Measurements from ENCODE around the gene KLHDC4. TPM values are rescaled to one million over a fixed set of nuclear protein-coding genes. Genes with fewer than 3 reads are reported as not detected.

Gene KLHDC4
- total and polyA plus RNA-seq, 9 of the 15 experiments (the other 6 are each of a cell fraction or from before 2014, with no cell fraction given), result 1.3 to 68.1 (median 32.8) TPM

- TF ChIP-seq RBBP5 (IDR thresholded peaks at IDR 0.05; ENCODE audit: borderline replicate concordance, insufficient read depth, low read length, poor library complexity, severe bottlenecking) (peak; percentile 4), POLR3G (IDR thresholded peaks at IDR 0.05; ENCODE audit: extremely low read depth, insufficient read length, insufficient replicate concordance) (no peak), HSF4 (CRISPR knock-in tag; IDR thresholded peaks at IDR 0.05; ENCODE audit: borderline replicate concordance) (no peak), JUN (IDR thresholded peaks at IDR 0.05; ENCODE audit: borderline replicate concordance, low read depth, low read length) (0 out of 2 replicates have a peak, but pooled peaks have one; percentile 9), JUN (CRISPR knock-in tag; IDR thresholded peaks at IDR 0.05; ENCODE audit: borderline replicate concordance) (no peak; the same call in 1 of the 2 replicates), HDAC1 (IDR thresholded peaks at IDR 0.05) (peak in 1 of 2 experiments; percentile 94; a peak in 2 of 4 replicates), TFAP4 (CRISPR knock-in tag; IDR thresholded peaks at IDR 0.05; ENCODE audit: borderline replicate concordance) (peak; percentile 89; the same call in 1 of the 2 replicates), ZNF165 (CRISPR knock-in tag; IDR thresholded peaks at IDR 0.05; ENCODE audit: borderline replicate concordance) (no peak), CHD4 (IDR thresholded peaks at IDR 0.05; ENCODE audit: insufficient read depth, insufficient replicate concordance, low read depth, low read length, poor library complexity, severe bottlenecking) (no peak), TCF3 (CRISPR knock-in tag; IDR thresholded peaks at IDR 0.05) (peak; percentile 96), ZNF232 (CRISPR knock-in tag; IDR thresholded peaks at IDR 0.05) (no peak), FIP1L1 (IDR thresholded peaks at IDR 0.05; ENCODE audit: low read depth, low read length, poor library complexity, severe bottlenecking) (no peak), ZNF41 (CRISPR knock-in tag; conservative IDR thresholded peaks at IDR 0.05) (no peak), MAX (CRISPR knock-in tag; IDR thresholded peaks at IDR 0.05) (peak; percentile 95), FOS (IDR thresholded peaks at IDR 0.05; ENCODE audit: extremely low read depth, insufficient read length) (no peak), SIX5 (IDR thresholded peaks at IDR 0.05; ENCODE audit: borderline replicate concordance in 1 of 2, insufficient read depth in 1 of 2, low read depth in 1 of 2, low read length in 2 of 2) (no peak), POLR2G (IDR thresholded peaks at IDR 0.05; ENCODE audit: low read depth, low read length) (peak; percentile 60; the same call in 1 of the 2 replicates), HNRNPK (IDR thresholded peaks at IDR 0.05; ENCODE audit: low read depth, low read length, poor library complexity, severe bottlenecking) (no peak), MXI1 (IDR thresholded peaks at IDR 0.05; ENCODE audit: low read depth, low read length) (peak; percentile 54), KDM4B (IDR thresholded peaks at IDR 0.05; ENCODE audit: borderline replicate concordance in 2 of 2, low read depth in 1 of 2) (no peak), TBP (optimal IDR thresholded peaks at IDR 0.05; ENCODE audit: low read depth, low read length) (peak; percentile 56), MBD1 (CRISPR knock-in tag; IDR thresholded peaks at IDR 0.05) (no peak), RHOXF2B (CRISPR knock-in tag; conservative IDR thresholded peaks at IDR 0.05) (no peak), SIN3B (IDR thresholded peaks at IDR 0.05; ENCODE audit: low read depth) (no peak)
Observed at GRCh38 chr16:87721622-87722585, 43.9 kb downstream of the KLHDC4 start (continued).
